HG03460 (cell line): Measurements from ENCODE around the gene PAXIP1.

Experiments used
- ATAC-seq: cut with Tn5 transposase; IDR thresholded peaks from one replicate; pipeline ENCODE4 v1.9.1; 2021; ENCODE audit not compliant: unreplicated experiment

Gene PAXIP1

DNA sequence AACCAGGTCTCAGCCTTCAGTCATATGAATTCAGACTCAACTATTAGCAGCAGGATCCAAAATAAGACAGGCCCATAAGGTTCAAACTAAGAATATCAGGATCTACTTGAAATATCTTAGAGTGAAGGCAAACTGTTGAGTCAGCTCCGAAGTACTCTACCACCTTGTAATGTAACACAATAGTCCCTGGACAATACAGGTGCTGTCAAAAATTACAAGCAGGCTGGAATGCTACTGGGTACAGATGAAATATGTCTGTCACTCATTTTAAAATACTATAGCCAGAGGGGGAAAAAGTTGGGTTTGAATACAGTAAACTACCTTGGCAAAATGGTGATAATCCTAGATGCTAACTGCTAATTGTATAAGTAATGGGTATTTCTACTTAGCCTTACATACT, 6.8 kb downstream of the PAXIP1 start:
- ATAC-seq: no peak

DNA sequence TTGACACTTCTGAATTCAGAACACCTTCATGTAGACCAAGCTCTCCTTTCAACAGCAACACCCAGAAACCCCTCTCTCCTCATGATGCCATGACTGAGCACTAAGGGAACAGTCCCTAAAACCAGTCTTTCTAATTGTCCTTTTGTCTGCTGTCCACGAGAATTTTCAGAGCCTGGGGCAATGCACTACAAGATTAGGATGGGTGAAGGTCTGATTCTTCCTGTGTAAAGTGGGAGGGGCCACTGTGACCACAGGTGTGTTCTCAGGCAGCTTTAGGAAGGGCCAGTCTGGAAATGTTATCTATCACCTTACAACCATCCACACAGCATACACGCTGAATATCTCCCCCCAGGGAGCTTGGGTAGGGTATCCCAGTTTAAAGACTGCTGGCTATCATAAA, 7.9 kb downstream of the PAXIP1 start:
- no peak for ATAC-seq

GRCh38 chr7:154990964-154991540, 11.9 kb downstream of the PAXIP1 start:
- no peak for ATAC-seq

- no peak for ATAC-seq
These were observed 15.4 kb downstream of the PAXIP1 start for GRCh38 chr7:154987571-154987970.

GRCh38 chr7:154986200-154986945, 16.6 kb downstream of the PAXIP1 start:
- ATAC-seq: no peak

GRCh38 chr7:154985230-154985629, 17.7 kb downstream of the PAXIP1 start:
- ATAC-seq: no peak

DNA sequence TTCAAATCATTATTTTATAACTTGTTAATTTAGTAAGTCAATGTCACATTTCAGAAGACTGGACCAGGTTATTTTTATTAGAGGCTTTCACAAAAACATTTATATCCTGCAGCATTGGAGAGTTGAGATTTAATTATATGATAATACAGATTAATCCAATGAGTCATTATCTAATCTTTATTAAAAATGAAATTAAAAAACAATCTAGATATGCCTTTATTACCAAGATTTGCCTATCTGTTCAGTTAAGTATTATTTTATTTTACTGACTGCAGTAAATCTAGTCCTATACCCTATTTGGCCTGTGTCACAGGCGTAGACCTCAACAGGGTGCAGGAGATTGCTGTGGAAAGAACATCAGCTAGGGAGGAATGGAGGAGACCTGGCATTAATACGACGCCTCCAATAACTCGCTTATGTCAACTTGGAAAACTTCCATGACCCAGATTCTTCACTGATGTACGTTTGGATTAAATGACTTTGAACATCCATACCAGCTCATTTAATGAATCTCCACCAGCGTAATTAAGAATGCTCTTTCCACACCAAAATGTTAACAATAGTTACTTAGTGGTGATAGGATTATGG, 18.2 kb downstream of the PAXIP1 start:
- no peak for ATAC-seq

- no peak for ATAC-seq
These were observed 24.9 kb downstream of the PAXIP1 start for GRCh38 chr7:154978017-154978416.

GRCh38 chr7:154977250-154977649, 25.7 kb downstream of the PAXIP1 start:
- no peak for ATAC-seq

- no peak for ATAC-seq
These were observed 26.1 kb downstream of the PAXIP1 start for GRCh38 chr7:154976844-154977243.

DNA sequence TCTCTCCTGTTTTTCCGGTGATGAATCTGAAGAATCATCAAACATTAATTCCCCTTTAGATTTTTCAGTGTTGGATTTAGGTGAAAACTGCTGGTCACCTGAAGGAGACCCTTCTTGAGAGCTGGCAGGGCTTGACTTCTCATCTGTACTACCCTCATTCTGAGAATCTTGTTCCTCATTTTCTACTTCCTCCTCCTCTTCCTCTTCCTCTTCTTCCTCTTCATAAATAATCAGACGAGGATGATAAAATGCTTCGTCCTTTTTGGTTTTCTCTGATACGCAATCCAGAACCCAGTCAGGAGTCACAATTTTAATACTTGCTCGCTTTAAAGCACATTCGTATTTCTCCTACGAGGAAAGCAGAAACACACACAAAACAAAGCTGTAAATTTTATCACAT, 26.9 kb downstream of the PAXIP1 start:
- no peak for ATAC-seq

DNA sequence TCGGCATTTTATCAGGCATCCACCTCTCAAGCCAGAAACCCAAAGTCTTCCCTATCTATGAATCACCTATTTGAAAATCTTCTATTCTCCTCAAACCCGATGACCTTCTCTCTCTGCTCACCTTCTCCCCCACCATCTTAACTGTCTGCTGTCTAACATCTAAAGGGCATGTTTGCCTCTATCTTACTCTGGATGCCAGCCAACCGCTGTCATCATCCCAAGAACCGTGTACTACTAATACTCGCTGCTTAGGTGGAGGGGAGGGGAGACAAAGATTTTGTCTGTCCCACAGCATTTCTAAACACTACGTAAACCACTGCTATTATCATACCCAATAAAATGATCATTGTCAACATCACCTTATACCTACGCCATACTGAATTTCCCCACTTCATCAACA, 29.5 kb downstream of the PAXIP1 start:
- no peak for ATAC-seq

DNA sequence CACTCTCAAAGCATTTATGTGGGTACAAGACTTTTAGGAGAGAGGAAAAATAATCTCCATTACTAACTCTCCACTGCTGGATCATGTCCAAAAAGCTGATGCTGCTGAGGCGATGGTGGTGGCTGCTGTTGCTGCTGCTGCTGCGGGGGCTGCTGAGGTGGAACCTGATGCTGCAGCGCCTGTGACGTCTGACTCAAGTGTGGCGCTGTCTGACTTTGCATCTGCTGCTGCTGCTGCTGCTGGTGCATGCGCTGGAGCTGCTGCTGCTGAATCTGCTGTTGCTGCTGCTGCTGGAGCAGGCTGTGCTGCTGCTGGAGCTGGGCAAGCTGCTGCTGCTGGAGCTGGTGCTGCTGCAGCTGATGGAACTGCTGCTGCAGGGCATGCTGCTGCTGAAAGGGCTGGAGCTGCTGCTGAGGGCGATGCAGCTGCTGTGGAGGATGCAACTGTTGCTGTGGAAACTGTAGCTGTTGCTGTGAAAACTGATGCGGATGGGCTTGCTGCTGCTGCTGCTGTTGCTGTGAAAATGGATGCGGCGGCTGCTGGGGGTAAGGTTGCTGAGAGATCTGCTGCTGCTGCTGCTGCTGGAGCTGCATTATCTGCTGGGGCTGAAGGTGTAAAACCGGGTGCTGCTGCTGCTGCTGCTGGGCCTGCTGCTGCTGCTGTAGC, 34.5 kb downstream of the PAXIP1 start:
- ATAC-seq: no peak

DNA sequence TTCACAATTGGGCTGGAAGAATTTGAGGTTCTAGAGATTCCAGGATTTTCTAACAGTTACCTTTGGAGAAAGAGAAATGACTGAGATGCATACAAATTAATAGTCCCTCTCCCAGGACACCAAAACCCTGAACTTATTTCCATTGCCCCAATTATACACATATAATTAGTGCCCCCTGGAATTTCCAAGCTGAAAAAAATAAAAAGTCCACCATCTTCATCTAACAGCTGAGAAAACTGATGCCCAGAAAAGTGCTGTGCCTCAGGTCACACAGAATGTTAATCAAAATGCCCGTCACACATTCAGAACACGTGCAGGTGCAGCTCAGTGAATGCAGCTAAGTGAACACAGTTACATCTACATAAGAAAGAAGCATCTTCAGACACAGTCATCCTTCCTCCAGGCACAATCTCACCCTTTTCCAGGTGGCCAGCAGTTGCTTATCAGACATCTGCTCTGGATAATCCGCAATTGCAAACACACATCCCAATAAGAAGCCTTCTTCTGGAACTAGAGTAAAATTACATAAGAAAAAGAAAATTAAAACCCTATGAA, 35.4 kb downstream of the PAXIP1 start:
- no peak for ATAC-seq

DNA sequence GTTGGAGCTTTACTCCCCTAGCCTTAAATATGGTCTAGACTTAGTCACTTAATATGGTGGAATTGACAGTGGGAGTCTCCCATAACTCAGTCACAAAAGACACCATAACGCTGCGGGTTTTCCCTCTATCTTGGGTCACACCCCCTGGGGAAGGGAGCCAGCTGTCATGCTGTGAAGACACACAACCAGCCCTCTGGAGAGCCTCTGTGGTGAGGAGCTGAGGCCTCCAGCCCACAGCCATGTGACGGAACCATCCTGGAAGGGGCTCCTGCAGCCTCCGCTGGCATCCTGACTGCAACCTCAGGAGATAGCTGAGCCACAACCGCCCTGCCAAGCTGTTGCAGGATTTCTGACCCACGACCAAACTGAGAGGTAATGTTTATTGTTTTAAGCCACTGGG, 37.9 kb downstream of the PAXIP1 start:
- no peak for ATAC-seq

DNA sequence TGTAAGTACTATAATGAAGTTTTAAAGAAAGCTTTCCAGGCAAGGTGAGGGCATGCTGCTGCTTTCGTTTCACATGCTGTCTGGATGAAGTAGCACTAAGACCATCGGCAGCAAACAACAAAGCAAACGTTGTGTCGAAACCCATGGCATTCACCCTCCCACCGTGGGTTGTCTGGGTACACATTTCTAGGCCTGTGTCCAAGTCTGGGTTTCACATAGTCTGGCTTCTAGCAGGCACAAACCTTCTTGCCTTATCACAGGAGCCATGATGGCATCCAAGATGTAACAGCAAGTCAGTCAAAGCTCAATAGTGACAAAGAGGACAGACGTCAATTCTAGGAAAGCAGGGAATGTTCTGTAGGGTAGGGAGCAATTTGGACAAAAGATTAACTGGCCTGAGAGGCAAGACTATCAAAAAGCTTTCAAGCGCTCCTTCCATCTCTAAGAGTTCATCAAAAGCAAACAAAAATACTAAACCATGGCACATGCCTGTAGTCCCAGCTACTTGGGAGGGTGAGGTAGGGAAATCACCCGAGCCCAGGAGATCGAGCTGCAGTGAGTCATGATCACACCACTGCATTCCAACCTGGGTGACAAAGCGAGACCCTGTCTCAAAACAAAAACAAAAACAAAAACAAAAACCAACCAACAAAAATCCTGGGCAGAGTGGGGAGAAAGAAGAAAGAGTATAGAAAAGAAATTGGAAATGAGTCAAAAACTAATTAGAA, 42.7 kb downstream of the PAXIP1 start:
- no peak for ATAC-seq

GRCh38 chr7:154956427-154956826, 46.5 kb downstream of the PAXIP1 start:
- no peak for ATAC-seq

- no peak for ATAC-seq
These were observed 49.8 kb downstream of the PAXIP1 start for GRCh38 chr7:154953006-154953684.

DNA sequence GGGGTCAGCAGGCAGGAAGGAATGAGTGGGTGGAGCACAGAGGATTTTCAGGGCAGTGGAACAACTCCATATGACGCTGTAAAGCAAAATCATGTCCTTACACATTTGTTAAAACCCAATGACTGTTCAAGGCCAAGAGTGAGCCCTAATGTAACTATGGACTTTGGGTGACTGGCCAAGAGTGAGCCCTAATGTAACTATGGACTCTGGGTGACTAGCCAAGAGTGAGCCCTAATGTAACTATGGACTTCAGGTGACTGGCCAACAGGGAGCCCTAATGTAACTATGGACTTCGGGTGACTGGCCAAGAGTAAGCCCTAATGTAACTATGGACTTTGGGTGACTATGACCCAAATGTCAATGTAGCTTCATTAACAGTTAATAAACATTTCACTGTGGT, 52.0 kb downstream of the PAXIP1 start:
- no peak for ATAC-seq

GRCh38 chr7:154947604-154948003, 55.3 kb downstream of the PAXIP1 start:
- ATAC-seq: no peak
